Activated CD8-positive, alpha-beta T cell treated with anti-CD3 and anti-CD28 coated beads, Interleukin-2, amount 10 ng/mL, durations not matched to agents 7 days and 5 days (primary cell): ENCODE data around the gene ERFL. TPM values are rescaled to one million over a fixed set of nuclear protein-coding genes. Genes with fewer than 3 reads are reported as not detected.

Source experiments
- ATAC-seq: fragments of 150-1000 bp; cut with Tn5 transposase; one replicate; pipeline ENCODE4 v1.10.0; 2021; ENCODE audit warnings: moderate library complexity
- CTCF ChIA-PET: fragments of 350-600 bp; sonication (Branson Sonifier 250); formaldehyde crosslinking; loops from one replicate; lab custom pipeline; 2021; ENCODE audit warnings: antibody characterized with exemption; lab: Charles Lee
- POLR2A ChIA-PET: fragments of 350-600 bp; sonication (Branson Sonifier 250); formaldehyde crosslinking; loops from one replicate; lab custom pipeline; 2021; ENCODE audit warnings: antibody characterized with exemption; lab: Charles Lee
- DNase-seq: peaks from one replicate; pipeline ENCODE4 v3.0.0-alpha.2; 2020
- H3K27ac Mint-ChIP-seq: one replicate; pipeline ENCODE4 v1.8.0; 2021; ENCODE audit warnings: mild to moderate bottlenecking, mixed read lengths
- H3K27me3 Mint-ChIP-seq: one replicate; pipeline ENCODE4 v1.8.0; 2021; ENCODE audit warnings: low read depth, mixed read lengths
- H3K36me3 Mint-ChIP-seq: one replicate; pipeline ENCODE4 v1.8.0; 2021; ENCODE audit warnings: low read depth, mixed read lengths
- H3K4me1 Mint-ChIP-seq: one replicate; pipeline ENCODE4 v1.8.0; 2021; ENCODE audit warnings: low read depth, mixed read lengths
- H3K4me3 Mint-ChIP-seq: one replicate; pipeline ENCODE4 v1.8.0; 2021; ENCODE audit warnings: mild to moderate bottlenecking, mixed read lengths
- H3K9me3 Mint-ChIP-seq: one replicate; pipeline ENCODE4 v1.8.0; 2022; ENCODE audit warnings: mixed read lengths; ENCODE audit not compliant: insufficient read depth
- microRNA-seq: library from miRNA; unstranded; fragments of <30 nt; microRNA quantifications from one replicate; pipeline ENCODE4 v1.2.0, GENCODE V29; 2022
- total RNA-seq, 2 experiments: library from RNA; stranded (reverse); gene quantifications; one replicate each; pipeline ENCODE4 v1.2.3, GENCODE V29; 2021

Gene ERFL
- total RNA-seq, 2 experiments from 2014 or later = 0.84 to 1.1 TPM

DNA sequence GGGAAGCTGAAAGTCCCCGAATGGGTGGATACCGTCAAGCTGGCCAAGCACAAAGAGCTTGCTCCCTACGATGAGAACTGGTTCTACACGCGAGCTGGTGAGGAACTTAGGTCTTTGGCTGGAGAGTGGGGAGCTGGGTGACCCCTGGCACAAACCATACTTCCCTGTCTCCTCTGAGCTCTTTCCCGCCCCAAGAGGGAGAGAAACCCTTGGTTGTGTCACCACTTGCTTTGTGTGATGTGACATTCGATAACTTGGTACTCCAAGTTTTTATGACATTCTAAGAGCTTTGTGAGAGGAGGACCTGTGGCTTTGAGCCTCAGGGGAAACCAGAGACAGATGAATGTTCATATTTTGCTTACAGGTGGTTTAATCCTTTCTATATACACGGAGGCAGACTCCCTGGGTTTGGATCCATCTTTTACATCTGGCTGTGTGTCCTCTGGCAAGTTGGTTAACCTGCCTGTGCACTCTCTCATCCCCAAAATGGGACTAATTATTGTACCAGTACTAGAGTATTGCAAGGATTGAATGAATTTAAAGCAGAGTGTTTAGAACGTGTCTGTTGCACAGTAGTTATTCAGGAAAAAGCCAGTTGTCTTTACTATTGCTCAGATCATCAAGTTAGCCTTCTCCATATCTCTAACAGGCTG, 67.0 kb downstream of the ERFL start:
- ChIA-PET CTCF (interaction anchor here (1.6 to 4.1 kb wide), 7 partner anchors 10 to 97 kb away, joined by 3 to 45 read pairs (median 30); partner anchors contain the start of genes CD79A, ERFL and RABAC1), POLR2A (interaction anchor here (1.2 to 11.9 kb wide), 6 partner anchors 10 to 84 kb away, joined by 3 to 192 read pairs (median 16); partner anchors contain the start of genes ARHGEF1 and CD79A)
- Mint-ChIP-seq H3K4me3 (peak overlapping the region; percentile 88), H3K9me3 (no peaks in the 10 kb centered on the region), H3K36me3 (peaks cover 49% of the 10 kb centered on the region), H3K27ac (peak overlapping the region; percentile 94), H3K27me3 (peaks cover 4% of the 10 kb centered on the region), H3K4me1 (peaks cover 54% of the 10 kb centered on the region)
- ATAC-seq (no peak), DNase-seq (no peak)

DNA sequence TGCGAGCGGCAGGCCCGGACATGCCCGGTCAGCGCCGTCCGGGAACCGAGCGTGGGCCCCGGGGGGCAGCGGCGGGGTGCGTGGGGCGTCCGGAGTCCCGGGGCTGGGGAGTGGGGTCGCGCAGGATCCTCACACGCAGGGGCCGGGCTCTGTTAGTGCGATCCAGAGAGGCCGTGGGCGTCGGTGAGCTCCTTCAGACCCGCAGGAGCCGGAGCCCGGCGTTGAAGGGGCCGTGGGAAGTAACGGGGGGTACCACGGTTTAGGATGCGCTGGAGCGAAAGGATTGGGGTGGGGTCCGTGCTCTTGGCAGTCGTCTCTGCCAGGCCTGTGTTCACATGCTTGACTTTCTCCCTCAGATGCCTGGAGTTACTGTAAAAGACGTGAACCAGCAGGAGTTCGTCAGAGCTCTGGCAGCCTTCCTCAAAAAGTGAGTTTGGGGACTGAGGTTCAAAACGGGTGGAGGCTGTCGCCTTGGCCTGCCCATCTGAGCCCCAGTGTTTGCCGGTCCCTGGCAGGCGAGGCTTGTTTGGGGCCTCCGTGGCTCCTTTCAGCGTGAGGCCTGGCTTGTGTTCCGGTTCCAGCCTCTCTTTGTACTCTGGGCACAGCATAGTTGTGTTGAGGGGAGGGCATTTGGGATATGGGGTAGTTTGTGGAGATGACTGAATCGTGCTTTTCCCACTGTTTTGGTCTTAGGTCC, 67.7 kb downstream of the ERFL start:
- Mint-ChIP-seq H3K4me1 (peaks cover 48% of the 10 kb centered on the region), H3K9me3 (no peaks in the 10 kb centered on the region), H3K27me3 (peaks cover 5% of the 10 kb centered on the region), H3K4me3 (peak overlapping the region; percentile 88), H3K36me3 (peaks cover 47% of the 10 kb centered on the region), H3K27ac (peak overlapping the region; percentile 94)
- DNase-seq (no peak), ATAC-seq (peak; percentile 0)
- ChIA-PET CTCF (interaction anchor here (0.9 to 4.1 kb wide), 14 partner anchors 8 to 174 kb away, joined by 3 to 45 read pairs (median 8); partner anchors contain the start of genes CD79A, ERFL and RABAC1), POLR2A (interaction anchor here (0.7 to 11.9 kb wide), 9 partner anchors 8 to 114 kb away, joined by 3 to 192 read pairs (median 11); partner anchors contain the start of genes ARHGEF1 and CD79A)

DNA sequence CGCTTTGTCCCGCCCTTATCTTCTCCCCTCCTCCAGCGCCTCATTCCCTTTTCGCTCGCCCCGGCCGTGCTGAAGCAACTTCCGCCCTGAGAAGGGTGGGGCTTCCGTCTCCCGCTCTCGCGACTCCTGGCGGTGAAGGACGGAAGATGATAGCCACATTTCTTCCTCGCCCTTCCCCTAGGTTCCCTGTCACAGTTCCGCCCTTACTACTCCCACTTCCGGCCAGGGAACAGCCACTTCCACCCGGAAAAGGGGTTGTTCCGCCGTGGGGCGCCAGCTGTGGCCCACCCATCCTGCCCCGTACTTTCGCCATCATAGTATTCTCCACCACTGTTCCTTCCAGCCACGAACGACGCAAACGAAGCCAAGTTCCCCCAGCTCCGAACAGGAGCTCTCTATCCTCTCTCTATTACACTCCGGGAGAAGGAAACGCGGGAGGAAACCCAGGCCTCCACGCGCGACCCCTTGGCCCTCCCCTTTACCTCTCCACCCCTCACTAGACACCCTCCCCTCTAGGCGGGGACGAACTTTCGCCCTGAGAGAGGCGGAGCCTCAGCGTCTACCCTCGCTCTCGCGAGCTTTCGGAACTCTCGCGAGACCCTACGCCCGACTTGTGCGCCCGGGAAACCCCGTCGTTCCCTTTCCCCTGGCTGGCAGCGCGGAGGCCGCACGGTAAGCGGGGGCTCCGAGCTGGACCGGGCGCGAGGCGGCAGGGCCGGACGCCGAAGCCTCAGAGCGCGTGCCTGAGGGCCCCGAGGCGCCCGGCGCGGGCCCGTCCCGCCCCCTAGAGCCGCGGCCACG, 68.4 kb downstream of the ERFL start, which contains the start of gene RPS19:
RPS19 (plus strand) TSS at position 638 of the 801 bp plus-strand sequence. CDS start 520 bp downstream, outside the sequence.
- Mint-ChIP-seq H3K4me3 (peak within 1 kb of the TSS; percentile 88), H3K9me3 (no peaks in the 10 kb centered on the region), H3K4me1 (peaks cover 44% of the 10 kb centered on the region), H3K36me3 (peaks cover 43% of the 10 kb centered on the region), H3K27me3 (peaks cover 8% of the 10 kb centered on the region), H3K27ac (peak within 1 kb of the TSS; percentile 96)
- POLR2A ChIA-PET = interaction anchor here (1.2 to 11.9 kb wide), 8 partner anchors 9 to 115 kb away, joined by 3 to 192 read pairs (median 12); partner anchors contain the start of genes ARHGEF1 and CD79A
- peak; percentile 87 for ATAC-seq
- CTCF ChIA-PET = interaction anchor here (0.6 to 4.1 kb wide), 25 partner anchors 9 to 218 kb away, joined by 3 to 45 read pairs (median 4); partner anchors contain the start of genes CD79A, ERFL and RABAC1
- DNase-seq = peak; percentile 99

DNA sequence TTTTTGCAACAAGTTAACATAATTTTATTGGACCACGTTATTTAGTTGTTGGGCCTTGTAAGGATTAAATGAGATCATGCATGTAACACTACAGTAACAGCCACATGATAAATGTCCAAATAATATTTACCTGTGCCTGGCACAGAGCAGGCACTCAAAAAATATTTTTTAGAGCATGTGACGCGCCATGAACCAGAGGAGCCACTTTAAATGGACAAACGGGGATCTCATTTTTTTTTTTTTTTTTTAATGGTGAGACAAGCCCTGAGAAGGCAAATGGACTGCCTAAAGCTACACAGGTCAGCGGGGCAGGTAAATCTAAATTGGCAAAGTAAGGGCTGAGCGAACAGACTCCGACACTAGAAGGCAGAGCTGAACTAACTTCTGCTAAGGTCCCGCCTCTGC, 69.0 kb downstream of the ERFL start:
- ChIA-PET CTCF (interaction anchor here (0.6 to 4.1 kb wide), 23 partner anchors 8 to 283 kb away, joined by 3 to 45 read pairs (median 4); partner anchors contain the start of genes CD79A, CEACAM21 and RABAC1), POLR2A (interaction anchor here (1.4 to 11.9 kb wide), 5 partner anchors 12 to 116 kb away, joined by 3 to 192 read pairs (median 20); partner anchors contain the start of genes ARHGEF1 and CD79A)
- Mint-ChIP-seq H3K27me3 (peaks cover 14% of the 10 kb centered on the region), H3K36me3 (peaks cover 37% of the 10 kb centered on the region), H3K4me1 (peaks cover 38% of the 10 kb centered on the region), H3K4me3 (peak overlapping the region; percentile 88), H3K27ac (peak overlapping the region; percentile 96), H3K9me3 (no peaks in the 10 kb centered on the region)
- no peak for DNase-seq
- no peak for ATAC-seq

Small RNAs within 50 kb of the gene (microRNA-seq; reads per million reads assigned to microRNA genes)
- not detected for gene MIR6797

Other genes with a start within 250 kb of the ERFL start
- not detected for gene CEACAM7, start 240.2 kb downstream of the ERFL start, total RNA-seq
- not detected for gene CEACAM5, start 219.8 kb downstream of the ERFL start, total RNA-seq
- gene CEACAM6, start 172.9 kb downstream of the ERFL start, total RNA-seq = not detected
- gene CEACAM3, start 131.9 kb downstream of the ERFL start, total RNA-seq = not detected
- gene LYPD4, start 83.8 kb downstream of the ERFL start, total RNA-seq = not detected
- not detected for gene DMRTC2, start 83.4 kb downstream of the ERFL start, total RNA-seq
- gene RPS19, start 68.2 kb downstream of the ERFL start, total RNA-seq = 1,000 to 10,000 TPM; 3,024 to 3,056 TPM
- 10 to 100 TPM; 17.4 to 21.5 TPM for gene CD79A, start 51.2 kb downstream of the ERFL start, total RNA-seq
- gene ARHGEF1, start 45.3 kb downstream of the ERFL start, total RNA-seq = 100 to 1,000 TPM; 515 to 537 TPM
- 10 to 100 TPM; 63.0 to 63.4 TPM for gene RABAC1, start 30.9 kb upstream of the ERFL start, total RNA-seq
- gene ATP1A3, start 65.8 kb upstream of the ERFL start, total RNA-seq = 1 to 10 TPM; 2.3 to 3.3 TPM
- under 1 TPM; 0.37 to 0.73 TPM for gene GRIK5, start 141.8 kb upstream of the ERFL start, total RNA-seq
- 10 to 100 TPM; 14.0 to 14.3 TPM for gene ZNF574, start 147.7 kb upstream of the ERFL start, total RNA-seq
- 10 to 100 TPM; 15.7 to 16.3 TPM for gene POU2F2, start 204.0 kb upstream of the ERFL start, total RNA-seq